ENCODE measurements around the gene TTLL11. TPM values are rescaled to one million over a fixed set of nuclear protein-coding genes. Genes with fewer than 3 reads are reported as not detected.

The TTLL11 gene
- polyA plus RNA-seq, 3 donors, result 4.4 to 6.4 (median 6.1) TPM

DNA sequence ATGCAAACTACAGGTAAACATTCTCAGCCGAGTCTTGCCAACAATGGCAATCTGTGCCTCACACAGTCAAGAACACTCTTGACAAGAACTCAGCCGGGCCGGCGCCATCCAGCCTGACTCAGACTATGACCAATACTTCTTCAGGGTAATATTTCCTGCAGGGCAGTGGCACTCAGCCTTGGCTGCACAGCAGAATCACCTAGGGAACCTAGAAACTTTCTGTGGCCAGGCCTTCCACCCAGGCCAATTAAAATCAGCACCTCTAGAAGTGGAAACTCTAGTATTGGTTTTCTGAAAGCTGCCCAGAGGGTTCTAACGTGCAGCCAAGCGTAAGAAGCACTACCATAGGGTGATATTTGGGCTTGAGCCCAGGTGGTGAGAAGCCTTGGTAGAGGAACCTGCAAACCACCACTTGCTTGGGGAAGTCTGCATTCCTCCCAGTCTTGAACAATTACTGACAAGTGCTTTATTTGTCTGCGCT is 120.6 kb downstream of the TTLL11 start:
- WGBS, 3 donors, result 57 to 91% (median 88%) methylated on average over 7 of the region's 7 CpGs
- H3K27ac ChIP-seq (ENCODE audit: low read depth, low read length), result no peak overlapping the region

DNA sequence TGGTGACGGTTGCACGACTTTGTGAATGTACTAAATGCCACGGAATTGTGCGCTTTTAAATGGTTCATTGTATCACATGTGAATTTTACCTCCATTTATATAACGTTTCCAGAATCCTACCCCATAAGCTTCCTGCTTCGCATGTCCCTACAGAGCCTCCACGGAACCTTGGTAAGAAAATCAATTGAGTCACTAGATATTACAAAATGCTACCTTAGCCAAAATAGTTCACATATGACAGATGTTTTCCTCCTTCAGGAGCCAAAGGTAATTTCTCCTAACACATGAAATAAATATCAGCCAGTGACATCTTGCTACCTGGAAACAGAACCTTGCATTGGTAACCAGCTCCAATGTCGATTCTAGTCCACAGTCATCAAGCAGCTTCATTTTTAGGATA is 125.1 kb downstream of the TTLL11 start:
- WGBS, 3 donors, result 95 to 96% (median 96%) methylated on average over 8 of the region's 8 CpGs
- no peak overlapping the region for H3K27ac ChIP-seq (ENCODE audit: low read depth, low read length)

DNA sequence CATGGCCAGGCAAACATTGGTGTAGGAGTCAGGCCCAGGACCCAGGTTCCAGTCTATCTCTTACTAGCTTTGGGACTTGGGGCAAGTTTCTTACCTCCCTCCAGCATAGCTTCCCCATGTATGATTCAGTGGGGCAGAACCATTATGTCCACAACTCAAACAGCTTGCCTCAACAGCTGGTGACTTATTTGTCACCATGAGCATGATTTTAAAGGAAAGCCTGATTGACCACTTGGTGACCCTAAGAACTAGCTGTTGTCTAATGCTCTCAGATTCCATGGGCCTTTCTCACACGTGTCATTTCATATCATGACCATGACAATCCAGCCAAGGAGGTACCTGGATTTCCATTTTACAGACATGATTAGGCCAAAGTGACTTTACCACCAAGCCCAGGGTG is 126.4 kb downstream of the TTLL11 start:
- H3K27ac ChIP-seq (ENCODE audit: low read depth, low read length), result no peak overlapping the region
- 84 to 94% (median 85%) methylated on average over 1 of the region's 1 CpG for WGBS, 3 donors

- no peak overlapping the region for H3K27ac ChIP-seq (ENCODE audit: low read depth, low read length)
- WGBS, 3 donors, result 70 to 73% (median 73%) methylated on average over 8 of the region's 8 CpGs
Observed at GRCh38 chr9:121963528-121963995, 129.5 kb downstream of the TTLL11 start.

- WGBS, 3 donors, result 97 to 98% (median 97%) methylated on average over 1 of the region's 1 CpG
- H3K27ac ChIP-seq (ENCODE audit: low read depth, low read length), result no peak overlapping the region
Observed at GRCh38 chr9:121962421-121962820, 130.7 kb downstream of the TTLL11 start.

GRCh38 chr9:121960665-121961064 is 132.4 kb downstream of the TTLL11 start:
- no peak overlapping the region for H3K27ac ChIP-seq (ENCODE audit: low read depth, low read length)
- 92 to 94% (median 94%) methylated on average over 7 of the region's 7 CpGs for WGBS, 3 donors

DNA sequence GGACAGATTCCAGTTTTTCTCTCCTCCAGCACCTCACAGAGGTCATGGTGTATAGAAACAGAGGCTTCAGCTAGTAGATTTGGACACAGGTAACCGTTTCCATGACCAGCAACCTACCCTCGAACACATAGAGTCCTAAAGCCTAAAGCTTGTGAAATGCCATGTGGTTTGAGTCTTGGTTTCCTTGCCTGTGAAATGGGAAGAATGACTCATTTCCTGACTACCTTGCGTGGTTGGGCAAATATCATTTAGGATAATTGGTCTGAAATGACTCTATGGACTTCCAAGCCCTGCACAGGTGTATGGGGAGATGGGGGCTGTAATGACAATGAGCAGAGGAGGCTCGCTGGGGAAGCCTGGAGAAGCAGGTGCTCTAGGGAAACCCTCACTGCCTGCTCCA is 134.6 kb downstream of the TTLL11 start:
- no peak overlapping the region for H3K27ac ChIP-seq (ENCODE audit: low read depth, low read length)
- WGBS, 3 donors, result 62 to 83% (median 66%) methylated on average over 4 of the region's 4 CpGs

DNA sequence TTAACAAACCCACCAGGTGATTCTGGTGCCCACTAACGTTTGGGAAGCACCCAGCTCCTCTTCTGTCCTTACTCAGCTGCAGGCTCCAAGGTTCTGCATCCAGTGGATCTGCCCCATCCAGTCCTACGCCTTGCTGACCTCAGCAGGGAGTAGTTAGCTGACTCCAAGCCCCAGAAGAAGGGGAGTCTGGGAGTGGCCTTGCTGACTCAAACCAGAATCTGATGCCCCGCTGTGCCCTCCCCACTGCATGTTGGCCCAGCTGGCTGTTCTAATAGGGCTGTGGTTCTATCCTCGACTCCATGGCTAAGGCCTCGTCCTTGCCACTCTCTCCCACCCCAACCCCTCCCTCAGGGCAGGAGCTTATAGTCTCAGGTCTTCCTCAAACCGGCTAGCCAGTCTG is 136.3 kb downstream of the TTLL11 start:
- no peak overlapping the region for H3K27ac ChIP-seq (ENCODE audit: low read depth, low read length)
- WGBS, 3 donors, result 87 to 97% (median 91%) methylated on average over 6 of the region's 6 CpGs

DNA sequence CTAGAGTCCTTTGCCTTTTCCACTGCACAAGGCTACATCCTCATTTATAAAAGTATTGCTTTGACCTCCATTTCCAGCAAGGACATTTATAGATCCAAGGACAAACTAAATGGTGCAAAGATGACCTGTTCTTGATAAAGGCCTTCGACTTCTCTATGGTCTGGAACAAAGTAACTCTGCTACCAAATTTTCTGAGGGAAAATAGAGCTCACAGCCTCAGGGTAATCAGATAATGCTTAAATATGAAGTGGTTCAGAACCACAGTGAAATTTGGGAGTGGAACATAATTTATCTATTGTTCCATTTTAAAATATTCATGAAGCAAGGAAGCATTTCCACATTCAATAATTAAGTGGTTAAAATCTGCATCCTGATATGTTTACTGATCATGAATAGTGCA is 137.5 kb downstream of the TTLL11 start:
- H3K27ac ChIP-seq (ENCODE audit: low read depth, low read length), result no peak overlapping the region
- WGBS, 3 donors, result 60 to 92% (median 91%) methylated on average over 1 of the region's 1 CpG

GRCh38 chr9:121954477-121955140 is 138.5 kb downstream of the TTLL11 start:
- WGBS, 3 donors, result 54 to 66% (median 58%) methylated on average over 7 of the region's 7 CpGs
- H3K27ac ChIP-seq (ENCODE audit: low read depth, low read length), result no peak overlapping the region

DNA sequence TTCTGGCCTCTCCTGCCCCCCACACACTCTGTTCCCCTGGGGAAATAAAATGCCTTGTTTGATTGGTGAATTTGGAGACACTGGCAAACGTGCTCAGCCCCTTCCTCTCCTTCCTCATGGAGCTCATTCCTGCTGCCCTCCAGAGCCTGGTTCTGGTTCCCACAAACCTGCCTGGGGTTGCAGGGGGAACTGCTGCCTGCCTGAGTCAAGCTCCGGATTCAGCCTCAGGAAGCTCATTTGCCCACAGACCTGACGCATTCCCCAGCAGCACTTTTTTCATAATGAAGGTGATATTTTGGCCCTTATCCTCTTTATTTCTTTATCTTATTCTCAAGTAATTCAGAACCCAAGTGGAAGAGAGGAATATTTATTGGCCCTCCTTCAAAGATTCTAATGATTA is 140.5 kb downstream of the TTLL11 start:
- 55 to 90% (median 63%) methylated on average over 3 of the region's 3 CpGs for WGBS, 3 donors
- no peak overlapping the region for H3K27ac ChIP-seq (ENCODE audit: low read depth, low read length)

GRCh38 chr9:121950866-121951265 is 142.2 kb downstream of the TTLL11 start:
- no peak overlapping the region for H3K27ac ChIP-seq (ENCODE audit: low read depth, low read length)
- WGBS, 3 donors, result 78 to 95% (median 92%) methylated on average over 8 of the region's 8 CpGs

DNA sequence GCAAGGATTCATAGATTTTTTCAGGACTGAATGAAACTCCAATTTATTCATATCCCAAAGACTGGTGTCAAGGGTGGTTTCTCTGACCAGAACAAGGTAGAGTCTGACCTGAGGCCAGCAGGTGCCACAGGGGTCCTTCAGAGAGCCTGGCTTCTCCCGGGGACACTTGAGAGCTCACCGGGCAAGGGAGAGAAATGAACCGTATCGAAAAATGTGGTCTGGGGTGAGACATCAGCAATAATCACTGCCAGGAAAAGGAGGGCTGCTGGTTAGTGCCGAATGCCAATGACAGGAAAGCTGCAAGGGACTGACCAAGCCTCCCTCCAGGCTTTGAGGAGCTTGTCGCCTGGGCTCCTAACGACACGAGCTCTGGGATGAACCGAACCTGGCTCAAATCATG is 142.7 kb downstream of the TTLL11 start:
- H3K27ac ChIP-seq (ENCODE audit: low read depth, low read length), result no peak overlapping the region
- 82 to 87% (median 85%) methylated on average over 9 of the region's 9 CpGs for WGBS, 3 donors

DNA sequence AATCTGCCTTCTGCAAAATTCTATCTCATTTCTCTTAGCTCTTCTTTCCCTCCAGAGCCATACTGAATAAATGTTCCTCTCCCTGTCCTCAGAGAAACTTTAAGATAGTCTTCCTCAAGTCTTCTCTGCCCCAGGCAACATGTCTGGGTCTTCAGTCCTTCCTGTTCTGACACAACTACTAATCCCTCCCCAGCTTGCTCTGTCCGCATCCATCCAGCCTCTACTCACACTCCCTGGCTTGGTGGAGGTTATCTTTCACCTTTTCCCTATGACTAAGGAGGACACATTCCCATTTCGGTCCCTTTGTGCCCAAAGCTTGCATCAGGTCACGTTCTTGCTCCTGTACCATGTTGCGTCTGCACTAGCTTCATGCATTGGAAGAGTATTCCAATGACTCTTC is 143.3 kb downstream of the TTLL11 start:
- H3K27ac ChIP-seq (ENCODE audit: low read depth, low read length), result no peak overlapping the region
- 96 to 99% (median 99%) methylated on average over 4 of the region's 4 CpGs for WGBS, 3 donors

DNA sequence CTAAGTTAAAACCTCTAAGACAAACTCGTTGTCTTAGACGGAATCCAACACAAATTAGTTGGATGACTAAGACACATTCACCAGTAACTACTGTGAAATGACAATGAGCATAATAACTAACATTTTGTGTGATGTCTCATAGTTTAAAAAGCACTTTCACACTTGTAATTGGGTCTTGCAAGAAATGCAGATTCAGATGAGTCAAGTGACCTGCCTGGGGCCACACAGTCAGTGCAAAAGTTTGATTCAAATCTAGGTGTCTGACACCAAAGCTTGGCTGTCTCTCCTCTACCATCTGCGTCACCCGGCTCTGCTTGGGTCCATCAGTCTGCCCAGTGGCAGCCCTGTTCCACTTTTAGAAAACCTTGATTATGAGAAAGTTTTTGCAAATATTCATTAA is 143.7 kb downstream of the TTLL11 start:
- no peak overlapping the region for H3K27ac ChIP-seq (ENCODE audit: low read depth, low read length)
- WGBS, 3 donors, result 72 to 99% (median 90%) methylated on average over 4 of the region's 4 CpGs

- 78 to 84% (median 83%) methylated on average over 4 of the region's 4 CpGs for WGBS, 3 donors
- no peak overlapping the region for H3K27ac ChIP-seq (ENCODE audit: low read depth, low read length)
Observed at GRCh38 chr9:121947775-121948174, 145.3 kb downstream of the TTLL11 start.

DNA sequence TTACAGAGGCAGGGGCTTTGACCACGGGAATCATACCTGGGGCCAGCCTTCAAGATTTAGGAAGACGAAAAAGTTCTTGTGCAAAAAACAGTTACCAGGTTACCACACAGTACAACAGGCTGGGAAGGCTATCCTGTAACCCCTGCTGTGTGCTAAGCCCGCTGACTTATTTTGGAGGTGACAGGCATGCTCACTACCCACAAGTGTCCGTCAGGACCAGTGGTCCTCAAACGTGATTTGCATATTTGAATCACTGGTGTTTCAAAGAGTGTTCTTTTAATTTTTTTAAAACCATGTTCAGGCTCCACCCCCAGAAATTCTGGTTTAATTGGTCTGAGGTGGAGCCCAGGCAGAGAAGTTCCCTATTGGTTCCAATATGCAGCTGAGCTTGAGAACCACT is 146.6 kb downstream of the TTLL11 start:
- H3K27ac ChIP-seq (ENCODE audit: low read depth, low read length), result no peak overlapping the region
- WGBS, 3 donors, result 89 to 94% (median 90%) methylated on average over 5 of the region's 5 CpGs

DNA sequence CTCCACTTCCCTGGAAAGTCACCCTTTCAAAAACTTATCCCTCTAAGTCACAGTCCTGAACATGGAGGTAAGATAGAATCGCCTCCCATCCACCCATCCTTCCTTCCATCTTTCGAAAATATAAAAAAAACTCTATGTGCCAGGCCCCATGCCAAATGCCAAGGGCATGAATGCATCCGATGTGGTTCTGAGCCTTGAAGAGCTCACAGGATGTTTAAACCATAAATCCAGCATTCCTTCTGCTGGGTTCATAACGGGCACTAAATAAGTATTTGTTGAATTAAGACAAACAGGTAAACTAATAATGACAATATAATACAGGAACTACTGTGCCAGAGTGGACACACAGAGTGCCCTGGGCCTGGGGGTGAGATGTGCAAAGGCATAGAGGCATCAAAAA is 147.3 kb downstream of the TTLL11 start:
- no peak overlapping the region for H3K27ac ChIP-seq (ENCODE audit: low read depth, low read length)
- WGBS, 3 donors, result 89 to 93% (median 92%) methylated on average over 4 of the region's 4 CpGs

- WGBS, 3 donors, result 93 to 95% (median 95%) methylated on average over 4 of the region's 4 CpGs
- no peak overlapping the region for H3K27ac ChIP-seq (ENCODE audit: low read depth, low read length)
Observed at GRCh38 chr9:121945281-121945680, 147.8 kb downstream of the TTLL11 start.

DNA sequence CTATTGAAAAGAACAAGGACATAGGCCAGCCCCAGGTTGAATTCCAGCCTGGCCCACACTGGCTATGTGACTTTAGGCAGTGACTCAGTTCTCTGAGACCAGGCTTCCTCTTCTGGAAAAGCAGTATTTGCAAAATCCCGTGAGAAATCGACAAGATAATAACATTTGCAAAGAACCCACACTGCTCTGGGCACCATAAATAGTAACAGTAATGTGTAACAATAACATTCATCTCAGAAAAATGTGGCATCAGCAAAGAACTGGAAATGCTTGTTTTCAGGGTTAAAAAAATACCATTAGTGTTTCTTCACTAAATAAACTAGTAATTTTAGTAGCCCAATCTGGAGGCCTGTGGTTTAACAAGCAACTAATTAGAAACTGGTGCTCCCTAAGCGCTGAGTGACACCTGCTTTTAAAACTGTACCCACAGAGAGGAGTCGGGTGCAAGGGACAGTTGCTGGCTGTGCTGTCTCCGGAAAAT is 148.4 kb downstream of the TTLL11 start:
- WGBS, 3 donors, result 86 to 89% (median 86%) methylated on average over 5 of the region's 5 CpGs
- H3K27ac ChIP-seq (ENCODE audit: low read depth, low read length), result no peak overlapping the region
